CD4-positive, alpha-beta memory T cell (primary cell): Measurements from ENCODE around the gene MC5R. TPM values are rescaled to one million over a fixed set of nuclear protein-coding genes. Genes with fewer than 3 reads are reported as not detected.

Experiments used
- CTCF ChIA-PET: fragments of 350-600 bp; sonication (Branson Sonifier 250); formaldehyde crosslinking; loops from one replicate; lab custom pipeline; 2021; ENCODE audit warnings: inconsistent platforms; ENCODE audit not compliant: partially characterized antibody; lab: Charles Lee
- POLR2A ChIA-PET: fragments of 350-600 bp; sonication (Branson Sonifier 250); formaldehyde crosslinking; loops from one replicate; lab custom pipeline; 2021; ENCODE audit not compliant: partially characterized antibody; lab: Charles Lee
- DNase-seq, 5 donors: peaks; one replicate each; pipeline versions ENCODE4 v3.0.0 to v3.0.0-alpha.2; 2020 to 2022; ENCODE audit warnings: mixed read lengths in 1 of 5
- H3K27ac ChIP-seq: one replicate; pipeline ENCODE4 v1.7.0; 2013; ENCODE audit warnings: low read depth, low read length
- H3K27me3 ChIP-seq: 2 replicates; pipeline ENCODE4 v1.7.0; 2013; ENCODE audit warnings: mild to moderate bottlenecking, low read length, moderate library complexity; ENCODE audit not compliant: insufficient read depth
- H3K36me3 ChIP-seq: 2 replicates; pipeline ENCODE4 v1.7.0; 2013; ENCODE audit warnings: mild to moderate bottlenecking, low read length, moderate library complexity; ENCODE audit not compliant: insufficient read depth
- H3K4me1 ChIP-seq: 2 replicates; pipeline ENCODE4 v1.7.0; 2013; ENCODE audit warnings: mild to moderate bottlenecking, low read length, moderate library complexity; ENCODE audit not compliant: insufficient read depth
- H3K4me3 ChIP-seq, 2 donors: one replicate each; pipeline ENCODE4 v1.7.0; 2013; ENCODE audit warnings: low read length in 2 of 2, mild to moderate bottlenecking in 1 of 2
- H3K9me3 ChIP-seq, 2 donors: one replicate each; pipeline ENCODE4 v1.7.0; 2013; ENCODE audit warnings: low read length in 2 of 2, control low read depth in 1 of 2; ENCODE audit not compliant: control insufficient read depth in 1 of 2
- H3K27ac Mint-ChIP-seq, 7 donors: one replicate each; pipeline ENCODE4 v1.8.0; 2020 to 2021; ENCODE audit warnings: mixed read lengths in 7 of 7, mild to moderate bottlenecking in 6 of 7, inconsistent platforms in 3 of 7, moderate library complexity in 3 of 7
- H3K27me3 Mint-ChIP-seq, 2 donors: one replicate each; pipeline ENCODE4 v1.8.0; 2020 to 2021; ENCODE audit warnings: mixed read lengths in 2 of 2
- H3K36me3 Mint-ChIP-seq, 2 donors: one replicate each; pipeline ENCODE4 v1.8.0; 2020 to 2021; ENCODE audit warnings: mixed read lengths in 2 of 2, inconsistent platforms in 1 of 2, mild to moderate bottlenecking in 1 of 2
- H3K4me1 Mint-ChIP-seq, 4 donors: one replicate each; pipeline ENCODE4 v1.8.0; 2020 to 2021; ENCODE audit warnings: mixed read lengths in 4 of 4, mild to moderate bottlenecking in 1 of 4
- H3K4me3 Mint-ChIP-seq, 8 donors: one replicate each; pipeline ENCODE4 v1.8.0; 2020 to 2021; ENCODE audit warnings: mixed read lengths in 8 of 8, mild to moderate bottlenecking in 7 of 8, moderate library complexity in 6 of 8, inconsistent platforms in 3 of 8
- H3K9me3 Mint-ChIP-seq, 8 donors: one replicate each; pipeline ENCODE4 v1.8.0; 2020 to 2021; ENCODE audit warnings: mixed read lengths in 8 of 8, mild to moderate bottlenecking in 5 of 8, inconsistent platforms in 3 of 8, moderate library complexity in 1 of 8
- intact Hi-C: fragments of 100-400 bp; cut with micrococcal nuclease; formaldehyde crosslinking; loops from one replicate; pipeline ENCODE4 v1.15.1; 2023
- polyA plus RNA-seq, 2 donors: library from polyadenylated mRNA; unstranded; fragments of 300-500 nt; fragmentation: Illumina TruSeq; gene quantifications; one replicate each; pipeline ENCODE4 v1.2.3, GENCODE V29; 2021
- total RNA-seq, 2 experiments: library from RNA; stranded (reverse); gene quantifications; one replicate each; pipeline ENCODE4 v1.2.3, GENCODE V29; 2021

MC5R gene
- total RNA-seq (not detected), polyA plus RNA-seq (not detected)

DNA sequence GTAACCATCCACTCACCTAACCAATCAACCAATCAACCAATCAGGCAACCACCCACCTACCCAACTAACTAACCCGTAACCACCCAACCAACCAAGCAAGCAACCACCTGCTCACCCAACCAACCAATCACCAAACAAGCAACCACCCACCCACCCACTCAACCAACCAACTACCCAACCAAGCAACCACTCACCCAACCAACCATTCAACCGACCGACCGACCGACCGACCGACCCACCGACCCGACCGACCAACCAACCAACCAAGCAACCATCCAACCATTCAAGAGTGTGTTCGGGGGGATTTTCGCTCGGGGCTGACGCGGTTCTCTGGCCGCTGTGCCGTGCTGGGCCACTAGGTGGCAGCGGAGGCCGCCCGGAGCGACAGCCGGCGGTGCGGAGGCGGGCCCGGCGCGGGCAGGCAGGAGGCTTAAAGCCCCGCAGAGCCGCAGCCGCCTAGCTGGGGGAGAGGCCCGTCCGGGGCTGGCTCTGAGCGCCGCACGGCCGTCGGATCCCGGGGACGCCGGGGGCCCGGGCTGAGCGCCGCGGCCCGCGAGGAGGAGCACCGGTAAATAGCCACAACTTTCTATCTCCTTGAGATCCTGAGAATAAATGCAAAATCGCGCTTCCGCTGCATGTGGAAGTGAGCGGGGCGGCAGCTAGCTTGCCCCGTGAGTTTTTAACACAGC lies at the start of gene MC5R:
Gene MC5R, plus strand, starts transcription at position 443 of the 689 bp plus-strand sequence. CDS start 1,617 bp downstream, outside the sequence.
- Mint-ChIP-seq H3K27ac (peak within 1 kb of the TSS in 1 of 7 donors; percentile 23), H3K9me3 (no peaks in the 10 kb centered on the region), H3K27me3 (peaks cover 14 to 37% of the 10 kb centered on the region in 2 donors), H3K36me3 (no peaks in the 10 kb centered on the region), H3K4me1 (peaks cover 2 to 10% (median 5%) of the 10 kb centered on the region in 4 donors), H3K4me3 (peak within 1 kb of the TSS in 7 of 8 donors; percentile 50 to 76 (median 66))
- Histone ChIP-seq H3K36me3 (no peaks in the 10 kb centered on the region), H3K4me3 (peak within 1 kb of the TSS in 1 of 2 donors; percentile 28), H3K27me3 (peaks cover 5% of the 10 kb centered on the region), H3K9me3 (no peaks in the 10 kb centered on the region), H3K27ac (no peak within 1 kb of the TSS), H3K4me1 (peaks cover 4% of the 10 kb centered on the region)
- ChIA-PET CTCF (interaction anchor here (0.7 to 2.6 kb wide), 13 partner anchors 9 to 634 kb away, joined by 3 to 27 read pairs (median 3); no protein-coding TSS in a partner anchor), POLR2A (interaction anchor here (0.8 kb wide), 1 partner anchor 634 kb away, joined by 3 read pairs; no protein-coding TSS in a partner anchor)
- DNase-seq, result peak; percentile 52 to 70 (median 64)
- intact Hi-C loops, result no loop called here

DNA sequence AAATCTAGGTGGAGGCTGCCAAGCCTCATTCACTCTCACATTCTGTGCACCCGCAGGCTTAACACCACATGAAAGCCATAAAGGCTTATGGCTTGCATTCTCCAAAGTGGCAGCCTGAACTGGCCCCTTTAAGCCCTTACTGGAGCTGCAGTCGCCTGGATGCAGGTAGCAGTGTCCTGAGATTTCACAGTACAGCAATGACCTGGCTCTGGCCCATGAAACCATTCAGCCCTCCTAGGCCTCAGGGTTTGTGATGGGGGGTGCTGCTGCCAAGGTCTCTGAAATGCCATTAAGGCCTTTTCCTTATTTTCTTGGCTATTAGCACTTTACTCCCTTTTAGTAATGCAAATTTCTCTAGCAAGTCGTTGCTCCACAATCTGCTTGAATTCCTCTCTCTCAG lies 48.9 kb upstream of the MC5R start:
- H3K4me1 ChIP-seq, result no peaks in the 10 kb centered on the region
- Mint-ChIP-seq H3K27ac (no peak overlapping the region), H3K9me3 (peaks cover 2 to 33% (median 16%) of the 10 kb centered on the region in 8 donors), H3K4me1 (no peaks in the 10 kb centered on the region), H3K27me3 (peaks cover 7 to 12% of the 10 kb centered on the region in 2 donors), H3K4me3 (no peak overlapping the region), H3K36me3 (peaks cover 0 to 1% of the 10 kb centered on the region in 2 donors)
- H3K4me3 ChIP-seq, result no peak overlapping the region
- no peaks in the 10 kb centered on the region for H3K9me3 ChIP-seq
- ChIA-PET POLR2A (no interaction called here), CTCF (no interaction called here)
- H3K36me3 ChIP-seq, result no peaks in the 10 kb centered on the region
- DNase-seq, result no peak
- H3K27me3 ChIP-seq, result no peaks in the 10 kb centered on the region
- no peak overlapping the region for H3K27ac ChIP-seq
- intact Hi-C loops, result no loop called here

DNA sequence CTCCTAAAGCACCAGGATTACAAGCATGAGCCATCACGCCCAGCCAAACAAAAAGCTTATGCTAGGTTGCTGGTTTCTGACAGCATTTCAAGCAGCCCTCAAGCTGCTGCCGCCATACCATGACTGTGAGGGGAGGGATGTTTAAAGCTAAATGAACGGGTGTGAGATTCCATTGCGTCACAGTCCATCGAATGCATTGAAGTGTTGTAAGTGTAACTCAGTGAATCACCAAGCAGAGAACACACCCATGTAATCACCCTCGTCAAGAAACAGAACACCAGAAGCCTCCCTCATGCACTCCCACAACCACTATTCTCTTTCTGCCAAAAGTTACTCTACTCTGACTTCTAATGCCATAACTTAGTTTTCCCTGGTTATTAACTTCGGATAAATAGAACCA lies 32.8 kb upstream of the MC5R start:
- no peak for DNase-seq

DNA sequence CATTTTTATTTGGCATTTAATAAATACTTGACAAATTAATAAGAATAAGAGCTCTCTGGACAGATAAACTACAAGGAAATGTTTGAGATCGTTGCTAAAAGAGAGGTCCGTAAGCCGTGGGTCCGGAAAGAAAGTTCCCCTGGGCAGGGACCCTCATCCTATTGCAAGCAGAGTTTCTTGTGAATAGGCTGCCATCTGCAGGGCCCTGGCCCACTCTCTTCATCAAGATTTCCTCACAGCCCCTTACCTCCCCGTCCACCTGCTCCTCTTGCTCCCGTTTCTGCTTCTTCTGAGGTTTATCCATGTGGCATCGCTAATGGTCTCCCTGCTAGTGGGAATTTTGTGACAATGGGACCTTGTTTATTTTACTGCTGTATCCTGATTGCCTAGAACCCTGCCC lies 30.1 kb upstream of the MC5R start:
- CTCF ChIA-PET, result no interaction called here
- no peak overlapping the region for H3K4me3 Mint-ChIP-seq
- H3K27me3 Mint-ChIP-seq, result peaks cover 22 to 25% of the 10 kb centered on the region in 2 donors
- Histone ChIP-seq H3K4me1 (no peaks in the 10 kb centered on the region), H3K27ac (no peak overlapping the region), H3K9me3 (no peaks in the 10 kb centered on the region), H3K36me3 (no peaks in the 10 kb centered on the region), H3K27me3 (no peaks in the 10 kb centered on the region), H3K4me3 (no peak overlapping the region)
- intact Hi-C loops, result loop anchor here (10.0 kb wide), 1 partner anchor 61 kb away; no protein-coding TSS in a partner anchor
- POLR2A ChIA-PET, result no interaction called here
- H3K36me3 Mint-ChIP-seq, result no peaks in the 10 kb centered on the region
- H3K4me1 Mint-ChIP-seq, result no peaks in the 10 kb centered on the region
- H3K27ac Mint-ChIP-seq, result no peak overlapping the region
- H3K9me3 Mint-ChIP-seq, result peaks cover 0 to 5% (median 0%) of the 10 kb centered on the region in 8 donors
- no peak for DNase-seq

More for the DNA sequence above, 32.8 kb upstream of the MC5R start:
- Mint-ChIP-seq H3K36me3 (no peaks in the 10 kb centered on the region), H3K4me1 (no peaks in the 10 kb centered on the region), H3K27ac (no peak overlapping the region), H3K4me3 (no peak overlapping the region), H3K9me3 (peaks cover 0 to 11% (median 7%) of the 10 kb centered on the region in 8 donors), H3K27me3 (peaks cover 13 to 14% of the 10 kb centered on the region in 2 donors)
- POLR2A ChIA-PET, result no interaction called here
- no peaks in the 10 kb centered on the region for H3K27me3 ChIP-seq
- H3K9me3 ChIP-seq, result no peaks in the 10 kb centered on the region
- H3K36me3 ChIP-seq, result no peaks in the 10 kb centered on the region
- no peak overlapping the region for H3K4me3 ChIP-seq
- intact Hi-C loops, result loop anchor here (10.0 kb wide), 1 partner anchor 64 kb away; no protein-coding TSS in a partner anchor
- no peak overlapping the region for H3K27ac ChIP-seq
- CTCF ChIA-PET, result no interaction called here
- H3K4me1 ChIP-seq, result no peaks in the 10 kb centered on the region

DNA sequence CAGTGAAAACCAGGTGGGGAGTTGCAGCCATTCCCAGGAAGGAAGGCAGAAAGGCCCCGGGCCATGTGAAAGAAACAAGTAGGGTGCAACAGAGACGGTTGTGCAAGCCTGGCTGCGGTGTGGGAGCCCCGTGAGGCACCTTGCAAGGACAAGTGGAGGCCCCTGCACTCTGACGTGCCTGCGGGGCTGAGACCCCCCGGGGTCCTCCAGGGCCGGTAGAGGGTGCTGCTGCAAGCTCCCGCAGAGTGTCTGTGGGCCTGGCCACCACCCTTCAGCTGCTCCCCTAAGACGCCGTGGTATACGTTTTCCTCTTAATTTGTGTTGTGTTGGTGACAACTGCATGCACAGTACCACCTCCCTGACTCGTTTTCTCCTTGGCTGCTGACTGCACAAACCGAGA lies 27.4 kb upstream of the MC5R start:
- Mint-ChIP-seq H3K36me3 (no peaks in the 10 kb centered on the region), H3K27ac (no peak overlapping the region), H3K9me3 (peaks cover 0 to 4% (median 0%) of the 10 kb centered on the region in 8 donors), H3K27me3 (peaks cover 25 to 32% of the 10 kb centered on the region in 2 donors), H3K4me3 (no peak overlapping the region), H3K4me1 (peaks cover 3 to 6% (median 5%) of the 10 kb centered on the region in 4 donors)
- CTCF ChIA-PET, result no interaction called here
- POLR2A ChIA-PET, result no interaction called here
- Histone ChIP-seq H3K27me3 (peaks cover 11% of the 10 kb centered on the region), H3K4me1 (peaks cover 7% of the 10 kb centered on the region), H3K27ac (no peak overlapping the region), H3K9me3 (no peaks in the 10 kb centered on the region), H3K36me3 (no peaks in the 10 kb centered on the region), H3K4me3 (no peak overlapping the region)
- no peak for DNase-seq
- intact Hi-C loops, result loop anchor here (10.0 kb wide), 1 partner anchor 58 kb away; no protein-coding TSS in a partner anchor

DNA sequence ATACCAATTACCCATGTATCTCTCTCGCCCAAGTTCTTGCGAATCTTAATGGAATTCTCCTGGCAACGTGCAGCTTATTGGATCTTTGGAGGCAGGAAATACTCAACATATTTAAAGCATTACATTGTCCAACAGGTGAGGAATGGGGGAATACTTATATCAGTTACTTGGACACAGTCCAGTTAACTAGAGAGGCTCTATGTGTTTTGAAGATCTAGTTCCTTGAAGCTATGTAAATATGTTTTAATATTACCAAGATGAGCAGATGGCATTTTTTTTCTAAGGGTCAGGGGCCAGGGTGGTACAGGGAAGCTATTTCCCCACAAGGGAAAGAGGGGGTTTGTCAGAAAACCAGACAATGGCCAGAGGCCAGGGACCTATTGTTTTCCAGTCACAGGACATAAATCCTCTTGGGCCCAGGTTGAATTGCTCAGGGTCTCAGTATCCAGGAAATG lies 26.8 kb upstream of the MC5R start:
- Mint-ChIP-seq H3K36me3 (no peaks in the 10 kb centered on the region), H3K4me3 (no peak overlapping the region), H3K4me1 (peaks cover 3 to 6% (median 5%) of the 10 kb centered on the region in 4 donors), H3K27me3 (peaks cover 25 to 30% of the 10 kb centered on the region in 2 donors), H3K27ac (no peak overlapping the region), H3K9me3 (peaks cover 0 to 4% (median 0%) of the 10 kb centered on the region in 8 donors)
- Histone ChIP-seq H3K27me3 (peaks cover 13% of the 10 kb centered on the region), H3K4me3 (no peak overlapping the region), H3K27ac (no peak overlapping the region), H3K9me3 (no peaks in the 10 kb centered on the region), H3K4me1 (peaks cover 7% of the 10 kb centered on the region), H3K36me3 (no peaks in the 10 kb centered on the region)
- ChIA-PET POLR2A (no interaction called here), CTCF (interaction anchor here (1.5 to 2.7 kb wide), 2 partner anchors 10 to 16 kb away, joined by 3 to 9 read pairs; no protein-coding TSS in a partner anchor)
- intact Hi-C loops, result loop anchor here (10.0 kb wide), 1 partner anchor 58 kb away; no protein-coding TSS in a partner anchor
- no peak for DNase-seq

DNA sequence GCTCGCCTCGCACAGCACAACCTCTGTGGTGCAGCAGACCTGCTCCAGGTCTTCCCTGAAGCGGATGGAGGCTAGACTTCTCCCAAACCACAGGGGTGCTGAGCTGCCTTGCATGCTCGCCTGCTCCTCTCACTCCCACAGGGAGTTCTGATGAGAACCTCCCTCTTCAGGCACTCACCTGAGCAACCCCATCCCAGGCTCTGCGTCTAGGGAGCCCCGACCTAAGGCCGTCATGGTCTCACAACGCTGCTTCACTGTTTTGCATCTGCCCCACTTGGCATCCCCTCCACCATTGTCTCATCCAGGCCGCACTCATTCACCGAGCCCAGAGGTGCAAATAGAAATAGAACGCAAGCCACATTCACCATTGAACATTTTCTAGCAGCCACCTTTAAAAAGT lies 24.6 kb upstream of the MC5R start:
- H3K9me3 Mint-ChIP-seq, result peaks cover 0 to 4% (median 0%) of the 10 kb centered on the region in 8 donors
- ChIA-PET CTCF (interaction anchor here (2.7 kb wide), 1 partner anchor 14 kb away, joined by 9 read pairs; no protein-coding TSS in a partner anchor), POLR2A (no interaction called here)
- Histone ChIP-seq H3K9me3 (no peaks in the 10 kb centered on the region), H3K4me1 (peaks cover 7% of the 10 kb centered on the region), H3K27ac (no peak overlapping the region), H3K36me3 (no peaks in the 10 kb centered on the region), H3K4me3 (no peak overlapping the region), H3K27me3 (peaks cover 13% of the 10 kb centered on the region)
- H3K36me3 Mint-ChIP-seq, result no peaks in the 10 kb centered on the region
- H3K27me3 Mint-ChIP-seq, result peaks cover 33 to 35% of the 10 kb centered on the region in 2 donors
- H3K4me3 Mint-ChIP-seq, result no peak overlapping the region
- H3K4me1 Mint-ChIP-seq, result peaks cover 3 to 6% (median 5%) of the 10 kb centered on the region in 4 donors
- intact Hi-C loops, result loop anchor here (10.0 kb wide), 1 partner anchor 55 kb away; no protein-coding TSS in a partner anchor
- no peak overlapping the region for H3K27ac Mint-ChIP-seq
- no peak for DNase-seq
